OCI-LY3 (cell line): ENCODE measurements around the gene HIP1R.

ENCODE experiments used
- H2AFZ ChIP-seq: fragments of 200-600, 300-600 bp; shearing (Covaris generic); 2 replicates; pipeline ENCODE4 v1.6.0; 2014; ENCODE audit warnings: antibody characterized with exemption, low read depth, low read length
- H3K27ac ChIP-seq: fragments of 200-600, 300-600 bp; sonication (generic); 2 replicates; pipeline ENCODE4 v1.5.1; 2014; ENCODE audit warnings: mild to moderate bottlenecking, low read length, moderate library complexity, mixed read lengths
- H3K27me3 ChIP-seq: fragments of 200-600, 300-600 bp; sonication (generic); 2 replicates; pipeline ENCODE4 v1.6.1; 2014; ENCODE audit warnings: low read depth, low read length, mixed read lengths
- H3K36me3 ChIP-seq: fragments of 200-600, 300-600 bp; sonication (generic); replicated peaks from 2 replicates; pipeline ENCODE3; 2014; ENCODE audit warnings: low read depth, low read length, mixed read lengths
- H3K4me1 ChIP-seq: fragments of 300-600, 200-600 bp; sonication (generic); 2 replicates; pipeline ENCODE4 v1.6.1; 2014; ENCODE audit warnings: low read length, mixed read lengths
- H3K4me2 ChIP-seq: fragments of 200-600, 300-600 bp; sonication (generic); 2 replicates; pipeline ENCODE4 v1.6.1; 2014; ENCODE audit warnings: low read length, mixed read lengths
- H3K4me3 ChIP-seq: fragments of 300-600, 200-600 bp; sonication (generic); 2 replicates; pipeline ENCODE4 v1.5.1; 2014; ENCODE audit warnings: antibody characterized with exemption, mild to moderate bottlenecking, low read length, moderate library complexity
- H3K79me2 ChIP-seq: fragments of 300-600, 200-600 bp; shearing (Covaris generic); 2 replicates; pipeline ENCODE4 v1.6.1; 2014; ENCODE audit warnings: mild to moderate bottlenecking, low read length, mixed read lengths
- H3K9ac ChIP-seq: fragments of 300-600, 200-600 bp; shearing (Covaris generic); 2 replicates; pipeline ENCODE4 v1.6.0; 2014; ENCODE audit warnings: mild to moderate bottlenecking, low read length, moderate library complexity
- H3K9me3 ChIP-seq: fragments of 200-600, 300-600 bp; shearing (Covaris generic); 2 replicates; pipeline ENCODE4 v1.6.1; 2014; ENCODE audit warnings: low read length, mixed read lengths; ENCODE audit not compliant: insufficient read depth
- H4K20me1 ChIP-seq: fragments of 200-600, 300-600 bp; sonication (generic); 2 replicates; pipeline ENCODE4 v1.6.1; 2016; ENCODE audit warnings: low read length, mixed read lengths; ENCODE audit not compliant: insufficient read depth
- CTCF ChIP-seq: fragments of 200-600, 300-600 bp; sonication (generic); IDR thresholded peaks from 2 replicates; pipeline ENCODE4 v1.5.1; 2014; ENCODE audit warnings: antibody characterized with exemption, low read length, low read depth
- EZH2phosphoT487 ChIP-seq: fragments of 200-600 bp; shearing (Covaris generic); IDR thresholded peaks from 2 replicates; pipeline ENCODE4 v1.6.1; 2018; ENCODE audit warnings: antibody characterized with exemption, mixed run types, low read depth

The HIP1R gene

GRCh38 chr12:122876731-122877130 lies 41.5 kb downstream of the HIP1R start:
- H4K20me1 ChIP-seq: peaks cover 18% of the 10 kb centered on the region
- H3K79me2 ChIP-seq: no peaks in the 10 kb centered on the region
- H3K27me3 ChIP-seq: peaks cover 80% of the 10 kb centered on the region
- no peak overlapping the region for H3K9ac ChIP-seq
- H2AFZ ChIP-seq: no peak overlapping the region
- H3K9me3 ChIP-seq: no peaks in the 10 kb centered on the region
- H3K4me3 ChIP-seq: no peak overlapping the region
- no peak for TF ChIP-seq CTCF
- no peak for TF ChIP-seq EZH2phosphoT487
- H3K4me1 ChIP-seq: peaks cover 19% of the 10 kb centered on the region
- no peak overlapping the region for H3K27ac ChIP-seq
- no peak overlapping the region for H3K4me2 ChIP-seq
- no peaks in the 10 kb centered on the region for H3K36me3 ChIP-seq

DNA sequence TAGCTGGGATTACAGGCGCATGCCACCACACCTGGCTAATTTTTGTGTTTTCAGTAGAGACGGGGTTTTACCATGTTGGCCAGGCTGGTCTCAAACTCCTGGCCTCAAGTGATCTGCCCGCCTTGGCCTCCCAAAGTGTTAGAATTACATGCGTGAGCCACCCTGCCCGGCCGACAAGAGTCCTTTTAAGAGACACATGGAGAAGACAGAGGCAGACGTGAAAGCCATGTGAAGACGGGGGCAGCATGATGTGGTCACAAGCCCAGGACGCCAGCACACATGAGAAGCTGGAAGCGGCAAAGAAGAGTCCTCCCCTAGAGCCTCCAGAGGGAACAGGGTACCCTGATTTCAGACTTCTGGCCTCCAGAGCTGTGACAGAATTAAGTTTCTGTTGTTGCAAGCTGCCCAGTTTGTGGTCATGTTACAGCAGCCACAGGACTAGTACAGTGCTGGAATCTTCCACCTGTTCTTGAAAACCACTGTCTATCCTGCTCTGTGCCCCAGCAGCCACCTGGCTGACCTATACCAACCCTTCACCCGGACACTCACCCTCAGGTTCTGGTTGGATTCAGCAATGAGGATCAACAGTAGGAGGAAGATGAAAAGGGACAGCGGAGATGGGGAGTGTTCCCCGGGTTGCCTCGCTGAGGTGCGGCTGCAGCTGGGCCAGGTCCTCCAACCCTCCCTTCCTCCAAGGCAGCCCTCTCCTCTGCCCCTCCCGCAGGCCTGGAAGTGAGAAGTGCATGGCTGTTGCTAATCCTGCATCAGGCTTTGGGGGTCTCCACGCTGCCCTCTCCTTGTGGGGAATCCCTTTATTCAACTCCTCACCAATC lies 43.7 kb downstream of the HIP1R start:
- Histone ChIP-seq H2AFZ (no peak overlapping the region), H3K36me3 (no peaks in the 10 kb centered on the region), H3K27me3 (peaks cover 80% of the 10 kb centered on the region), H3K4me1 (peaks cover 14% of the 10 kb centered on the region), H3K4me2 (no peak overlapping the region), H4K20me1 (peaks cover 21% of the 10 kb centered on the region), H3K9me3 (no peaks in the 10 kb centered on the region), H3K27ac (no peak overlapping the region), H3K9ac (no peak overlapping the region), H3K79me2 (no peaks in the 10 kb centered on the region), H3K4me3 (no peak overlapping the region)
- TF ChIP-seq CTCF (no peak), EZH2phosphoT487 (no peak)

- peaks cover 12% of the 10 kb centered on the region for H3K4me1 ChIP-seq
- no peaks in the 10 kb centered on the region for H3K36me3 ChIP-seq
- no peak overlapping the region for H3K4me2 ChIP-seq
- peaks cover 86% of the 10 kb centered on the region for H3K27me3 ChIP-seq
- no peak overlapping the region for H3K27ac ChIP-seq
- H3K4me3 ChIP-seq: no peak overlapping the region
- no peaks in the 10 kb centered on the region for H3K79me2 ChIP-seq
- H3K9ac ChIP-seq: no peak overlapping the region
- no peak overlapping the region for H2AFZ ChIP-seq
- H4K20me1 ChIP-seq: peaks cover 20% of the 10 kb centered on the region
- TF ChIP-seq EZH2phosphoT487 (no peak), CTCF (no peak)
- no peaks in the 10 kb centered on the region for H3K9me3 ChIP-seq
These were observed 45.0 kb downstream of the HIP1R start for GRCh38 chr12:122880155-122880667.

DNA sequence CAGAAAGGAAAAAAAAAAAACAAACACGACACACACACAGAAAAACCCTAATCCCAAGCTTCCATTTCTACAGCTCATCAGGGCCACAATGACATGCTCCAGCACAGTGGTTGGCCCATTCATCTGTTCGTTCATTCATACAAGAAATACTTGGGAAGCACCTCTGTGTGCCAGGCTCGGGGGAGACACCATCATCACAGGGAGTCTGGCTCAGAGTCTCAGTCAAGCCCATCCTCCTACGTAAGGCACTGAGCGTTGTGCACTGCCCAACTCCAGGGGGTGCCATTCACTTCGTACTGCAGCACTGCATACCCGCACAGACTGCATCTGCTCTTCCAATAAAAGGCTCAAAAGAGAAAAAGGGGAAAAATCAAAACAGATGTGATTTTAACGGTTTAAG lies 45.4 kb downstream of the HIP1R start:
- H3K9me3 ChIP-seq: no peaks in the 10 kb centered on the region
- peaks cover 89% of the 10 kb centered on the region for H3K27me3 ChIP-seq
- no peak overlapping the region for H3K4me2 ChIP-seq
- no peak overlapping the region for H3K4me3 ChIP-seq
- no peaks in the 10 kb centered on the region for H3K79me2 ChIP-seq
- H4K20me1 ChIP-seq: peaks cover 17% of the 10 kb centered on the region; the same call in 1 of the 2 replicates
- no peak overlapping the region for H3K9ac ChIP-seq
- TF ChIP-seq CTCF: peak; percentile 78
- TF ChIP-seq EZH2phosphoT487: no peak
- H2AFZ ChIP-seq: no peak overlapping the region
- H3K4me1 ChIP-seq: peaks cover 7% of the 10 kb centered on the region
- no peaks in the 10 kb centered on the region for H3K36me3 ChIP-seq
- no peak overlapping the region for H3K27ac ChIP-seq
